SU-DHL-6 (cell line): ENCODE data around the gene DNAJB14.

Experiments used
- H2AFZ ChIP-seq: fragments of 200-600 bp; sonication (generic); 2 replicates; pipeline ENCODE4 v1.6.1; 2014; ENCODE audit warnings: low read depth, mild to moderate bottlenecking, moderate library complexity, mixed read lengths, antibody characterized with exemption, low read length; ENCODE audit not compliant: severe bottlenecking
- H3F3A ChIP-seq: fragments of 200-600 bp; shearing (Covaris generic); 2 replicates; pipeline ENCODE4 v1.6.0; 2016; ENCODE audit warnings: antibody characterized with exemption, mild to moderate bottlenecking; ENCODE audit not compliant: insufficient read depth
- H3K27ac ChIP-seq: fragments of 200-600 bp; sonication (generic); 2 replicates; pipeline ENCODE4 v1.5.1; 2016; ENCODE audit warnings: low read depth, mild to moderate bottlenecking, low read length, moderate library complexity, mixed read lengths
- H3K27me3 ChIP-seq: fragments of 200-600 bp; sonication (generic), shearing (Covaris generic); 2 replicates; pipeline ENCODE4 v1.6.0; 2014; ENCODE audit warnings: mild to moderate bottlenecking, low read length
- H3K36me3 ChIP-seq: fragments of 200-600 bp; sonication (generic); 2 replicates; pipeline ENCODE4 v1.6.1; 2014; ENCODE audit warnings: mild to moderate bottlenecking, low read length, mixed read lengths
- H3K4me2 ChIP-seq: fragments of 300-600, 200-600 bp; shearing (Covaris generic), sonication (generic); 2 replicates; pipeline ENCODE4 v1.6.0; 2014; ENCODE audit warnings: low read length, low read depth, mild to moderate bottlenecking; ENCODE audit not compliant: poor library complexity, severe bottlenecking
- H3K4me3 ChIP-seq: fragments of 200-600 bp; sonication (generic); 2 replicates; pipeline ENCODE4 v1.5.1; 2014; ENCODE audit warnings: antibody characterized with exemption, low read length, mild to moderate bottlenecking, mixed read lengths; ENCODE audit not compliant: insufficient read depth, poor library complexity, severe bottlenecking
- H3K79me2 ChIP-seq: fragments of 200-600 bp; sonication (generic); 2 replicates; pipeline ENCODE4 v1.6.1; 2014; ENCODE audit warnings: mild to moderate bottlenecking, low read length, moderate library complexity; ENCODE audit not compliant: insufficient read depth
- H3K9ac ChIP-seq: fragments of 200-600 bp; sonication (generic); 2 replicates; pipeline ENCODE4 v1.7.0; 2014; ENCODE audit warnings: mild to moderate bottlenecking, low read length
- H3K9me2 ChIP-seq: fragments of 200-600 bp; sonication (generic); replicated peaks from 2 replicates; pipeline ENCODE4 v1.6.1; 2014; ENCODE audit warnings: low read length; ENCODE audit not compliant: insufficient read depth
- H3K9me3 ChIP-seq: fragments of 200-600 bp; sonication (generic); 2 replicates; pipeline ENCODE4 v1.6.1; 2014; ENCODE audit warnings: low read length, mixed read lengths; ENCODE audit not compliant: insufficient read depth
- H4K20me1 ChIP-seq: fragments of 200-600 bp; sonication (generic); 2 replicates; pipeline ENCODE4 v1.6.1; 2014; ENCODE audit warnings: low read depth, mild to moderate bottlenecking, antibody characterized with exemption, low read length, moderate library complexity, mixed read lengths
- EZH2phosphoT487 ChIP-seq: fragments of 200-600 bp; sonication (generic), shearing (Covaris generic); conservative IDR thresholded peaks from 2 replicates; pipeline ENCODE4 v1.6.1; 2018; ENCODE audit warnings: mild to moderate bottlenecking, antibody characterized with exemption, low read length, moderate library complexity, mixed read lengths
- TF ChIP-seq, protein P1 (sequence below): fragments of 200-600 bp; sonication (generic); IDR thresholded peaks from one replicate; pipeline ENCODE4 v1.5.1; 2017; ENCODE audit warnings: antibody characterized with exemption, mild to moderate bottlenecking, low read length, moderate library complexity; ENCODE audit not compliant: insufficient read depth, poor library complexity, severe bottlenecking

DNAJB14 gene

DNA sequence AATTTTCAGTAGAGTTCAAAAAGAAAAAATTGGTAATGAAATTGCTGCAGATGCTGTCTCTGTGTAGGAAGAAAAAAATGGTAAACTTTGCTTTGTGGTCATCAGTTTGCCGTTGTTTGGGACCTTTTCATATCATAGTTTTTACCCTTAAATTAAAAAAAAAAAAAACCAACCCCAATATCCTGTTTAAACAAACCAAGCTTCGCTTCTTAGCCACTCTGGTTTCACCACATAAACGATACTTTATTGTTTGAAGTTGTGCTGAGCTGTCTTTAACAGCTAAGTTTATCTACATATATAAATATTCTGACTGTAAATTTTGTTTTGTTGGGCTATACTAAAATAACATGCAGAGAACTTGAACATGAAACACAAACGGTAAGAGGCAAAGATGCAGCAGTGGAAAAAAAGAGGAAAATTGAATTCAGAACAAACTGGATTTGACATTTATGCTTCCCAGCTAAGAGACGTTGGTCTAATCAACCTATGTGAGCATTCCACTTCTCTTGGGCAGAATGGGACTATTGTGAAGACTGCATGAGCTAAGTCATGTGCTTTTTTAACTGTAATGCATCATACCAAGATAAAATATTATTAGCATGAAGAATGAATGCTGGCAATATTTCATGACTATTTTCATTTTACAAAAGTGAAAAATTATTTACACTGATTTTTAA lies 19.4 kb upstream of the DNAJB14 start:
- Histone ChIP-seq H3K9me2 (no peaks in the 10 kb centered on the region), H3K27me3 (no peaks in the 10 kb centered on the region), H3K4me2 (no peak overlapping the region), H3K79me2 (no peaks in the 10 kb centered on the region), H3K9me3 (no peaks in the 10 kb centered on the region), H3K4me3 (no peak overlapping the region), H3K36me3 (no peaks in the 10 kb centered on the region), H2AFZ (no peak overlapping the region), H3F3A (no peaks in the 10 kb centered on the region), H4K20me1 (no peaks in the 10 kb centered on the region), H3K27ac (no peak overlapping the region), H3K9ac (no peak overlapping the region)
- no peak for TF ChIP-seq EZH2phosphoT487
- TF ChIP-seq, protein P1, sequence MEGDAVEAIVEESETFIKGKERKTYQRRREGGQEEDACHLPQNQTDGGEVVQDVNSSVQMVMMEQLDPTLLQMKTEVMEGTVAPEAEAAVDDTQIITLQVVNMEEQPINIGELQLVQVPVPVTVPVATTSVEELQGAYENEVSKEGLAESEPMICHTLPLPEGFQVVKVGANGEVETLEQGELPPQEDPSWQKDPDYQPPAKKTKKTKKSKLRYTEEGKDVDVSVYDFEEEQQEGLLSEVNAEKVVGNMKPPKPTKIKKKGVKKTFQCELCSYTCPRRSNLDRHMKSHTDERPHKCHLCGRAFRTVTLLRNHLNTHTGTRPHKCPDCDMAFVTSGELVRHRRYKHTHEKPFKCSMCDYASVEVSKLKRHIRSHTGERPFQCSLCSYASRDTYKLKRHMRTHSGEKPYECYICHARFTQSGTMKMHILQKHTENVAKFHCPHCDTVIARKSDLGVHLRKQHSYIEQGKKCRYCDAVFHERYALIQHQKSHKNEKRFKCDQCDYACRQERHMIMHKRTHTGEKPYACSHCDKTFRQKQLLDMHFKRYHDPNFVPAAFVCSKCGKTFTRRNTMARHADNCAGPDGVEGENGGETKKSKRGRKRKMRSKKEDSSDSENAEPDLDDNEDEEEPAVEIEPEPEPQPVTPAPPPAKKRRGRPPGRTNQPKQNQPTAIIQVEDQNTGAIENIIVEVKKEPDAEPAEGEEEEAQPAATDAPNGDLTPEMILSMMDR: no peak

DNA sequence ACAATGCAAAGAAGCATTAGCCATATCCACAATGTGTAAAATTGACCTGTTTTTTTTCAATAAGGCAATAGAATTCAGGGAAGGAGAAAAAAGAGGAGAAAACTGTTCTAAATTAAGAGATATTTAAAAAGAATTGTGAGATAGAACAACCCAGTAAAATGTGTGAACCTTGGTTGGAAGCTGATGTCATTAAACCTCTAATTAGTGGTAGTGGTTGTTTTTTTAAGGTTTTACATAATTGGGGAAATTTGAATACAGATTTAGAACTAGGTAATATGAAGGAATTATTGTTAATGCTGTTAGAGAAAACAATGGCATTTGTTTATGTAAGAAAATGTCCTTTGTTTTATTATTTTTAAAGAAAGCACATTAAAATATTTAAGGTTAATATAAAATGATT lies 18.8 kb upstream of the DNAJB14 start:
- no peaks in the 10 kb centered on the region for H3K36me3 ChIP-seq
- no peak overlapping the region for H3K9ac ChIP-seq
- no peak for TF ChIP-seq EZH2phosphoT487
- TF ChIP-seq, protein P1: no peak
- H3K4me2 ChIP-seq: no peak overlapping the region
- H3K9me2 ChIP-seq: no peaks in the 10 kb centered on the region
- no peaks in the 10 kb centered on the region for H3K9me3 ChIP-seq
- no peaks in the 10 kb centered on the region for H3F3A ChIP-seq
- H3K27ac ChIP-seq: no peak overlapping the region
- H3K79me2 ChIP-seq: no peaks in the 10 kb centered on the region
- H4K20me1 ChIP-seq: no peaks in the 10 kb centered on the region
- no peak overlapping the region for H3K4me3 ChIP-seq
- no peak overlapping the region for H2AFZ ChIP-seq
- no peaks in the 10 kb centered on the region for H3K27me3 ChIP-seq

DNA sequence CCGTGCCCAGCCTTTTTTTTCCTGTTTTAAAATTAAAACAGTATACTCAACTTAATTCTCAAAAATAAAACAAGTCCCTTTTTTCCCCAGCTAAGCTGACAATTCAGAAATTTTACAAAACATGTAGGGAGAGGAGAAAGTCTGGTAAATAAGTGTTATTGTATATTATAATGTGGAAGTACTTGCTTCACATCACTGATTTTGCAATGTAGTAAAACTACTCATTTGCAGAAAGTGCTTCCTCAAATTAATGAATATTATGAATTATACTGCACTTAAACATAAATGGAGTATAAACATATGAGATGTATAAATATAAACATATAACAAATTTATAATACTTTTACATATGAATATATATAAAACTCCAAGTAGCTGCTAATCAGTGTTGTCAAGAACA lies 15.3 kb upstream of the DNAJB14 start:
- H3K79me2 ChIP-seq: no peaks in the 10 kb centered on the region
- TF ChIP-seq EZH2phosphoT487: no peak
- TF ChIP-seq, protein P1: no peak
- H3K36me3 ChIP-seq: no peaks in the 10 kb centered on the region
- no peak overlapping the region for H3K27ac ChIP-seq
- H2AFZ ChIP-seq: no peak overlapping the region
- no peak overlapping the region for H3K4me2 ChIP-seq
- H4K20me1 ChIP-seq: no peaks in the 10 kb centered on the region
- no peaks in the 10 kb centered on the region for H3F3A ChIP-seq
- H3K9me2 ChIP-seq: no peaks in the 10 kb centered on the region
- no peak overlapping the region for H3K4me3 ChIP-seq
- H3K9me3 ChIP-seq: no peaks in the 10 kb centered on the region
- no peaks in the 10 kb centered on the region for H3K27me3 ChIP-seq
- no peak overlapping the region for H3K9ac ChIP-seq
